ENCODE data around the gene COQ3.

COQ3 gene

GRCh38 chr6:99366852-99367251 lies 27.1 kb downstream of the COQ3 start:
- ChIA-PET POLR2A (no interaction called here), CTCF (interaction anchor here (1.6 to 1.7 kb wide), 2 partner anchors 29 to 37 kb away, joined by 4 to 6 read pairs; no protein-coding TSS in a partner anchor)
- no peak for TF ChIP-seq CTCF (IDR thresholded peaks at IDR 0.05; ENCODE audit: control extremely low read depth, extremely low read depth, low read depth, missing control alignments)
- DNase-seq (ENCODE audit: extremely low spot score), result no peak

DNA sequence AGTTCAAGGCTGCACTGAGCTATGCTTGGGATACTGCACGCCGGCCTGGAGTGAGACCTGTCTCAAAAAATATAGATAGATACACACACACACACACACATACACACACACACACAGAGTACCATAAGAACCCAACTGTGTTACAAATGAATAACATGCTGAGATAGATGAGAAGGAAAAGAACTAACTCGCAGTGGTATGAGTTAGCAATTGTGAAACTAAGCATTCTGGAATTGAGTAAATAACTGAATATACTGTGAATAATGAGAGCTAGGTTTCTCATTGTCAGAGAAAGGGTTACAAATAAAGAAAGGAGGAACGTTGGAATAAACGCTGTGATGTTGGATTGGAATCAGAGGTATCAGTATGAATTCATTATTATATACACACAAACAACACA lies 30.0 kb downstream of the COQ3 start:
- ChIA-PET CTCF (interaction anchor here (1.0 to 1.5 kb wide), 6 partner anchors 11 to 382 kb away, joined by 3 to 6 read pairs (median 3); no protein-coding TSS in a partner anchor), POLR2A (interaction anchor here (0.6 kb wide), 1 partner anchor 55 kb away, joined by 5 read pairs; no protein-coding TSS in a partner anchor)
- DNase-seq (ENCODE audit: extremely low spot score), result peak; percentile 30

GRCh38 chr6:99362678-99363268 lies 31.2 kb downstream of the COQ3 start:
- ChIA-PET POLR2A (no interaction called here), CTCF (interaction anchor here (0.6 kb wide), 1 partner anchor 19 kb away, joined by 3 read pairs; no protein-coding TSS in a partner anchor)
- DNase-seq (ENCODE audit: extremely low spot score), result no peak
- TF ChIP-seq CTCF (IDR thresholded peaks at IDR 0.05; ENCODE audit: control extremely low read depth, extremely low read depth, low read depth, missing control alignments), result no peak

More for the DNA sequence above, 30.0 kb downstream of the COQ3 start:
- TF ChIP-seq CTCF (IDR thresholded peaks at IDR 0.05; ENCODE audit: control extremely low read depth, extremely low read depth, low read depth, missing control alignments), result no peak

DNA sequence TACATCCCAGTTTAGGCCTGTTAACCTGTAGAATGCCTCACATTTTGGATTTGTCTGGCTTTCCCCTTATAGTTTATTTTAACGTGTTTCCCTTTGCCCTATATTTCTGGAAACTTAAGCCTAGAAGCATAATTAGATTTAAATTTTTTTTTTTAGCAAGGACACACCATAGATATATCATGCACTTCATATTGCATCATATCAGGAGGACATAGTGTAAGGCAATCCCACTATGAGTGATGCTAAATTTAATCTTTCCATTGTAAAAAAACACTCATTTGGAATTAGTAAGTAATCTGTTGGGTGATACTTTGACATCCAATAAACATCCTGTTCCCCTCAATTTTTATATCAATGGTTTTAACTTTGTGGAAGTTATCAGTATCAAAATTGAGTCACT lies 34.2 kb downstream of the COQ3 start:
- CTCF ChIA-PET, result interaction anchor here (1.3 to 1.8 kb wide), 2 partner anchors 12 to 14 kb away, joined by 3 to 5 read pairs; no protein-coding TSS in a partner anchor
- no peak for TF ChIP-seq CTCF (IDR thresholded peaks at IDR 0.05; ENCODE audit: control extremely low read depth, extremely low read depth, low read depth, missing control alignments)
- no peak for DNase-seq (ENCODE audit: extremely low spot score)
- POLR2A ChIA-PET, result no interaction called here

- POLR2A ChIA-PET, result no interaction called here
- TF ChIP-seq CTCF (IDR thresholded peaks at IDR 0.05; ENCODE audit: control extremely low read depth, extremely low read depth, low read depth, missing control alignments), result no peak
- no peak for DNase-seq (ENCODE audit: extremely low spot score)
- CTCF ChIA-PET, result interaction anchor here (1.0 to 1.7 kb wide), 3 partner anchors 11 to 26 kb away, joined by 3 read pairs; no protein-coding TSS in a partner anchor
These were observed 37.4 kb downstream of the COQ3 start for GRCh38 chr6:99356641-99357040.

DNA sequence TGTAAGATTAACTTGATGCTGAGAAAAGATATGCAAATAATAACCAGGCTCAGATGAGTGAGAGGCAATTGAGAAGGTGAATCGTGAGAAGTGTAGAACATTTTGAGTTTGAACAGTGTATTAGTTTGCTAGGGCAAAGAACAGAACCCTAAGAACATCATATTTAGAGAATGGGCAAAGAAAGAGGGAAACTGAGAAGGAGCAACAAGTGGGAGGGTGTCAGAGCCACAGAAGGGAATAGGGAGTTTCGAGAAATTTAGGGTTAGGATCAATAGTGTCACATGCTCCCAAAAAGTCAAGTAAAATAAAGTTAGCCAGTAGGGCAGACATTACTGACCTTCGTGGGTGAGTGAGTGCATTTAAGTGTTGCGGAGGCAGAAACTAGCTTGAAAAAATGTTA lies 39.0 kb downstream of the COQ3 start:
- CTCF ChIA-PET, result interaction anchor here (0.9 to 1.6 kb wide), 4 partner anchors 10 to 25 kb away, joined by 3 to 5 read pairs (median 3); no protein-coding TSS in a partner anchor
- DNase-seq (ENCODE audit: extremely low spot score), result no peak
- TF ChIP-seq CTCF (IDR thresholded peaks at IDR 0.05; ENCODE audit: control extremely low read depth, extremely low read depth, low read depth, missing control alignments), result no peak
- POLR2A ChIA-PET, result no interaction called here
